Gastroesophageal sphincter (tissue), 4 donors: ENCODE measurements around the gene BRIP1. TPM values are rescaled to one million over a fixed set of nuclear protein-coding genes. Genes with fewer than 3 reads are reported as not detected.

Experiments used
- ATAC-seq: fragments of 150-250 bp; one replicate; pipeline ENCODE4 v1.9.1; 2016; ENCODE audit warnings: mild to moderate bottlenecking, moderate library complexity
- H3K27ac ChIP-seq, 4 donors: fragments of 200-600 bp; sonication (generic) in 3 of 4; 1 replicate in 3 of 4; 2 replicates in 1 of 4; pipeline ENCODE4 v1.5.1; 2016 to 2019
- H3K27me3 ChIP-seq: fragments of 200-600 bp; sonication (generic); one replicate; pipeline ENCODE4 v1.5.1; 2019
- H3K36me3 ChIP-seq, 2 donors: fragments of 200-600 bp; sonication (generic); one replicate each; pipeline ENCODE4 v1.5.1; 2019; ENCODE audit warnings: control low read depth in 1 of 2
- H3K4me1 ChIP-seq, 3 donors: fragments of 200-600 bp; sonication (generic); 1 replicate in 2 of 3; 2 replicates in 1 of 3; pipeline ENCODE4 v1.5.1; 2016 to 2019; ENCODE audit warnings: control low read depth in 2 of 3
- H3K4me3 ChIP-seq, 2 donors: fragments of 200-600 bp; sonication (generic); one replicate each; pipeline ENCODE4 v1.5.1; 2019; ENCODE audit warnings: mild to moderate bottlenecking in 1 of 2, moderate library complexity in 1 of 2
- H3K9me3 ChIP-seq, 3 donors: fragments of 200-600 bp; sonication (generic); one replicate each; pipeline ENCODE4 v1.5.1; 2017 to 2019; ENCODE audit warnings: control low read depth in 2 of 3
- EP300 ChIP-seq: sonication (generic); formaldehyde crosslinking; IDR thresholded peaks from one replicate; pipeline ENCODE4 v1.6.1; 2017; ENCODE audit warnings: antibody characterized with exemption, mild to moderate bottlenecking
- POLR2A ChIP-seq, 2 donors: fragments of 450-650 bp; IDR thresholded peaks; one replicate each; pipeline ENCODE4 v1.6.1; 2017; ENCODE audit warnings: antibody characterized with exemption in 2 of 2, mild to moderate bottlenecking in 2 of 2, moderate library complexity in 1 of 2
- POLR2AphosphoS5 ChIP-seq: sonication (generic); formaldehyde crosslinking; IDR thresholded peaks from one replicate; pipeline ENCODE4 v1.6.1; 2017; ENCODE audit warnings: antibody characterized with exemption
- WGBS, 2 donors: methylation state at CpG; one replicate each; pipeline ENCODE4 v1.1.5; 2018; ENCODE audit warnings: low coverage in 1 of 2; 5-methylcytosine and 5-hydroxymethylcytosine counted together
- total RNA-seq, 4 donors: library from RNA; depleted of rRNA; stranded (reverse); fragments of >200 nt; gene quantifications; one replicate each; pipeline ENCODE4 v1.1.0, GENCODE V29; 2016
- TF ChIP-seq, protein P1 (sequence below), 4 experiments: fragments of 200-600 bp in 2 of 4; fragments of 450-650 bp in 2 of 4; sonication (generic) in 1 of 4; IDR thresholded peaks; one replicate each; pipeline ENCODE4 v1.5.1; 2017 to 2019; ENCODE audit warnings: antibody characterized with exemption in 4 of 4, mild to moderate bottlenecking in 2 of 4, moderate library complexity in 2 of 4

Gene BRIP1
- total RNA-seq, 4 donors from 2014 or later = 0.15 to 1.1 (median 0.29) TPM

DNA sequence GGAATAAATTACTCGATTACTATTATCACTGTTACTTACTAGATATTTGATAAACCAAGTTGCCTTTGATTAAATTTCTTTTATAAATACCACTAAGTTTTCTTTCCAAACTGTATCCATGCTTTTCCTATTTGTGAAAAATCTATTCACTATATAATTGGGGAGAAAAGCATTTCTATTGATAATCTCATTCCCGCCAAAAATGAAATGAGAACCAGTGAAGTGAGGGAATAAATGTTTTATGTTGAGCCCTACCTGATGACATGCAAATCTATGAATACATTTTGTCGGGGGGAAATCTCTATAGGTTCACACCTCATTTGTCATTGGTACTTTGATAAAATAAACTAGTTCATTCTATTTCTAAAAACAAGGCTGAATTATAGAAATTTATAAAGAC is 15.7 kb downstream of the BRIP1 start:
- 90 to 96% methylated on average over 3 of the region's 3 CpGs for WGBS, 2 donors
- Histone ChIP-seq H3K4me1 (no peaks in the 10 kb centered on the region), H3K27ac (no peak overlapping the region), H3K4me3 (no peak overlapping the region), H3K27me3 (no peaks in the 10 kb centered on the region), H3K9me3 (no peaks in the 10 kb centered on the region), H3K36me3 (no peaks in the 10 kb centered on the region)
- TF ChIP-seq POLR2AphosphoS5 (no peak), EP300 (no peak), POLR2A (IDR thresholded peaks at IDR 0.05) (no peak)
- TF ChIP-seq, protein P1, sequence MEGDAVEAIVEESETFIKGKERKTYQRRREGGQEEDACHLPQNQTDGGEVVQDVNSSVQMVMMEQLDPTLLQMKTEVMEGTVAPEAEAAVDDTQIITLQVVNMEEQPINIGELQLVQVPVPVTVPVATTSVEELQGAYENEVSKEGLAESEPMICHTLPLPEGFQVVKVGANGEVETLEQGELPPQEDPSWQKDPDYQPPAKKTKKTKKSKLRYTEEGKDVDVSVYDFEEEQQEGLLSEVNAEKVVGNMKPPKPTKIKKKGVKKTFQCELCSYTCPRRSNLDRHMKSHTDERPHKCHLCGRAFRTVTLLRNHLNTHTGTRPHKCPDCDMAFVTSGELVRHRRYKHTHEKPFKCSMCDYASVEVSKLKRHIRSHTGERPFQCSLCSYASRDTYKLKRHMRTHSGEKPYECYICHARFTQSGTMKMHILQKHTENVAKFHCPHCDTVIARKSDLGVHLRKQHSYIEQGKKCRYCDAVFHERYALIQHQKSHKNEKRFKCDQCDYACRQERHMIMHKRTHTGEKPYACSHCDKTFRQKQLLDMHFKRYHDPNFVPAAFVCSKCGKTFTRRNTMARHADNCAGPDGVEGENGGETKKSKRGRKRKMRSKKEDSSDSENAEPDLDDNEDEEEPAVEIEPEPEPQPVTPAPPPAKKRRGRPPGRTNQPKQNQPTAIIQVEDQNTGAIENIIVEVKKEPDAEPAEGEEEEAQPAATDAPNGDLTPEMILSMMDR (IDR thresholded peaks at IDR 0.05) = no peak
- ATAC-seq = no peak

DNA sequence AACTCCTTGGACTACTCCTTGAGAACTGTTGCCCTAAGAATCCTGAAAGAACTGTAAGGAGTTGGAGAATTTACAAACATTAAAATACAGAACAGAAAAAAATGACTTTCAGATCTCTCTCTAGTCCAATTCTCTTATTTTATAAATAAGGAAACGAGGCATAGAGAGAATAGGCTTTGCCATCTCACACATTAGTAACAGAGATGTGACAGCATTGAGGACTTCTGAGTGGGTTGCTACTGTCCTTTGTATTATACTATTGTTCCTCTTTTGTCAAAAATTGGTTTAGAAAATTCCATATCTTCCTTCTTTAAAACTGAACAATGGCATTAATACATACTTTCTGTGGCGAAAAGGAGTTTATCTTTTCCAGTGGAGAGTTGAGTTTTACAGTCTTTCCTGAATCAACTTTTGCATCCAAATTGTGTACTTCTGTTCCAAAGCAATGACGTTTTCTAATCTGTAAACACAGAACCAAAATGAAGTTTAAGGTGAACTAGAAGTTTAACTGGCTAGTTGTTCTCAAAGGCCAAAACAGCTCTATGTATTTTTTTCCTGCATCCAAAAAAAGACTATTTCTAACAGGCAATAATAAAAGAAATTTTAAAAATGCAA is 16.5 kb downstream of the BRIP1 start:
- H3K27me3 ChIP-seq = no peaks in the 10 kb centered on the region
- H3K9me3 ChIP-seq = no peaks in the 10 kb centered on the region
- H3K4me3 ChIP-seq = no peak overlapping the region
- no peak for ATAC-seq
- TF ChIP-seq POLR2AphosphoS5 (no peak), EP300 (no peak), POLR2A (IDR thresholded peaks at IDR 0.05) (no peak)
- TF ChIP-seq, protein P1 (IDR thresholded peaks at IDR 0.05) = no peak
- WGBS, 2 donors = 87 to 95% methylated on average over 3 of the region's 3 CpGs
- H3K4me1 ChIP-seq = no peaks in the 10 kb centered on the region
- H3K27ac ChIP-seq = no peak overlapping the region
- H3K36me3 ChIP-seq = no peaks in the 10 kb centered on the region

DNA sequence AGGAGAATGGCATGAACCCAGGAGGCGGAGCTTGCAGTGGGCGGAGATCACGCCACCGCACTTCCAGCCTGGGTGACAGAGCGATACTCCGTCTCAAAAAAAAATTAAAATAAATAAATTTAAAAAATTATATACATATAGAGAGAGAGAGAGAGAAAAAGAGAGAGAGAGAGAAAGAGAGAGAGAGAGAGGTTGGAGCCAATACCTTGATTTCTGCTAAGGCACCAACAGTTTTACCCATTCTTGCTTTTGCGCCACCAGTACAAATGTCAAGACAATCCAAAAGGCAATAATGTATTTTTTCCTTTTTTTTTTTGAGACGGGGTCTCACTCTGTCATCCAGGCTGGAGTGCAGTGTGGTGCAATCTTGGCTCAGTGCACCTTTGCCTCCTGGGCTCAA is 17.2 kb downstream of the BRIP1 start:
- Histone ChIP-seq H3K27me3 (no peaks in the 10 kb centered on the region), H3K36me3 (no peaks in the 10 kb centered on the region), H3K4me1 (no peaks in the 10 kb centered on the region), H3K4me3 (no peak overlapping the region), H3K9me3 (no peaks in the 10 kb centered on the region), H3K27ac (no peak overlapping the region)
- WGBS, 2 donors = 93 to 94% methylated on average over 3 to 7 of the region's 8 CpGs
- TF ChIP-seq, protein P1 (IDR thresholded peaks at IDR 0.05) = no peak
- TF ChIP-seq EP300 (no peak), POLR2A (IDR thresholded peaks at IDR 0.05) (no peak), POLR2AphosphoS5 (no peak)
- ATAC-seq = no peak

DNA sequence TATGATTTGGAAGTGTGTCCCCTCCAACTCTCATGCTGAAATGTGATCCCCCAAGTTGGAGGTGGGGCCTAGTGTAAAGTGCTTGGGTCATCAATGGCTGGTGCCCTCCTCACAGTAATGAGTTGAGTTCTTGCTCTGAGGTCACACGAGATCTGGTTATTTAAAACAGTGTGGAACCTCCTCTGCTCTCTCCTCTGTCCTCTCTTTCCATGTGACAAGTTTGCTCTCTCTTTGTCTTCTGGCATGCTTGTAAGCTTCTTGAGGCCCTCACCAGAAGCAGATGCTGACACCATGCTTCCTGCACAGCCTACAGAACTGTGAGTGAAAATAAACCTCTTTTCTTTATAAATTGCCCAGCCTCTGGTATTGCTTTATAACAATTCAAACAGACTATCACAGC is 19.9 kb downstream of the BRIP1 start:
- no peaks in the 10 kb centered on the region for H3K36me3 ChIP-seq
- H3K27me3 ChIP-seq = no peaks in the 10 kb centered on the region
- no peak overlapping the region for H3K4me3 ChIP-seq
- no peak overlapping the region for H3K27ac ChIP-seq
- H3K9me3 ChIP-seq = no peaks in the 10 kb centered on the region
- no peak for ATAC-seq
- 57% methylated on average over 1 of the region's 1 CpG; no CpG with 5 or more reads in 1 of the 2 donors for WGBS, 2 donors
- no peaks in the 10 kb centered on the region for H3K4me1 ChIP-seq
- TF ChIP-seq EP300 (no peak), POLR2AphosphoS5 (no peak), POLR2A (IDR thresholded peaks at IDR 0.05) (no peak)
- TF ChIP-seq, protein P1 (IDR thresholded peaks at IDR 0.05) = no peak

DNA sequence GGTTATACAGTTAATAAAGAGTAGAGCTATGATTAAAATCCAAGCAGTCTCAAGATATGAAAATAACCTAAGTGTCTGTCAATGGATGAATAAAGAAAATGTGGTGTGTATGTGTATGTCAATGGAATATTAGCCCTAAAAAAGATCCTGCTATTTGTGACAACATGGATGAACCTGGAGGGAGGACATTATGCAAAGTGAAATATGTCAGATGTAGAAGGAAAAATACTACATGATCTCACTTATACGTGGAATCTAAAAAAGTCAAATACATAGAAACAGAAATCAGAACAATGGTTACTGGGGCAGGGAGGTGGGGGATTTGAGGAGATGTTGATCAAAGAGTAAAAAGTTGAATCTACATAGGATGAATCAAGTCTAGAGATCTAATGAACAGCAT is 20.4 kb downstream of the BRIP1 start:
- TF ChIP-seq POLR2AphosphoS5 = no peak
- TF ChIP-seq POLR2A (IDR thresholded peaks at IDR 0.05) = no peak
- TF ChIP-seq, protein P1 (IDR thresholded peaks at IDR 0.05) = no peak
- TF ChIP-seq EP300 = no peak
- no peaks in the 10 kb centered on the region for H3K36me3 ChIP-seq
- no peaks in the 10 kb centered on the region for H3K9me3 ChIP-seq
- no peak overlapping the region for H3K27ac ChIP-seq
- WGBS, 2 donors = 93 to 100% methylated on average over 1 of the region's 1 CpG
- no peak overlapping the region for H3K4me3 ChIP-seq
- no peaks in the 10 kb centered on the region for H3K4me1 ChIP-seq
- ATAC-seq = no peak
- H3K27me3 ChIP-seq = no peaks in the 10 kb centered on the region
